Mesothelial cell of epicardium (in vitro differentiated cells): ENCODE results near the gene TMEM108. TPM values are rescaled to one million over a fixed set of nuclear protein-coding genes. Genes with fewer than 3 reads are reported as not detected.
A peak's percentile ranks its signal among the peaks of the same experiment; 100 is the strongest.

Experiments used
- DNase-seq, 2 experiments: peaks; one replicate each; pipeline ENCODE4 v3.0.0; 2021; ENCODE audit warnings: low spot score in 2 of 2; ENCODE audit not compliant: unreplicated experiment in 2 of 2
- H3K27ac Mint-ChIP-seq: 2 replicates; pipeline ENCODE4 v1.8.0; 2021; ENCODE audit warnings: mixed read lengths
- H3K27me3 Mint-ChIP-seq: 2 replicates; pipeline ENCODE4 v1.8.0; 2021; ENCODE audit warnings: low read depth, mixed read lengths
- H3K36me3 Mint-ChIP-seq: 2 replicates; pipeline ENCODE4 v1.8.0; 2021; ENCODE audit warnings: mixed read lengths
- H3K4me1 Mint-ChIP-seq: 2 replicates; pipeline ENCODE4 v1.8.0; 2021; ENCODE audit warnings: mixed read lengths
- H3K4me3 Mint-ChIP-seq: 2 replicates; pipeline ENCODE4 v1.8.0; 2021; ENCODE audit warnings: mild to moderate bottlenecking, moderate library complexity, mixed read lengths
- H3K9me3 Mint-ChIP-seq: 2 replicates; pipeline ENCODE4 v1.8.0; 2021; ENCODE audit warnings: mixed read lengths
- CTCF ChIP-seq: fragments of 200-600 bp; sonication (generic); IDR thresholded peaks from one replicate; pipeline ENCODE4 v1.5.0; 2021; ENCODE audit warnings: antibody characterized with exemption; ENCODE audit not compliant: unreplicated experiment
- total RNA-seq: library from RNA; stranded (reverse); gene quantifications from 3 replicates; pipeline ENCODE4 v1.2.1, GENCODE V29; 2021

Gene TMEM108
- total RNA-seq, 1 donor from 2014 or later: 17.3 TPM

GRCh38 chr3:133092681-133093080 lies 54.5 kb downstream of the TMEM108 start:
- Mint-ChIP-seq H3K9me3 (no peaks in the 10 kb centered on the region), H3K36me3 (no peaks in the 10 kb centered on the region), H3K27me3 (no peaks in the 10 kb centered on the region), H3K4me3 (no peak overlapping the region), H3K27ac (no peak overlapping the region), H3K4me1 (peaks cover 16% of the 10 kb centered on the region)
- no peak for DNase-seq
- TF ChIP-seq CTCF: no peak

DNA sequence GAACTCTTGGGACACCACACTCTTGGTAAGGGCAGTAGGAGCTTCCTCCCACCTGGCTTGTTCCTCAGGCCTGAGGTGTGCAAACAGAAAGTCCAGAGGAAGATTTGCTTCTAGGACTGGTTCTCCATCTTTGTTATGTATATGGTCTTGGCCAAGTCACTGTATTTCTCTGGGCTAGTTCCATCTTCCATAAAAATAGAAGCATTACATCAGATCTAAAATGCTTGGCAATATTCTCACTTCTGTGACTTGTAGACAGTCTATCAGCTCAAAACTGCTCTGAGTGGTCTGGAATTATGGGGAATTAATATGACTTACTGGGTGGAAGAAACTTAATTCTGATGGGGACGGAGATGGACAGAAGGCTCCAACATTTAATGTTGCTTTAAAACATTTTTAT lies 55.2 kb downstream of the TMEM108 start:
- peaks cover 16% of the 10 kb centered on the region for H3K4me1 Mint-ChIP-seq
- no peaks in the 10 kb centered on the region for H3K36me3 Mint-ChIP-seq
- no peak for TF ChIP-seq CTCF
- H3K27me3 Mint-ChIP-seq: no peaks in the 10 kb centered on the region
- no peaks in the 10 kb centered on the region for H3K9me3 Mint-ChIP-seq
- no peak overlapping the region for H3K27ac Mint-ChIP-seq
- DNase-seq: no peak
- no peak overlapping the region for H3K4me3 Mint-ChIP-seq

GRCh38 chr3:133096900-133097613 lies 58.9 kb downstream of the TMEM108 start:
- peaks cover 10% of the 10 kb centered on the region for H3K4me1 Mint-ChIP-seq
- H3K36me3 Mint-ChIP-seq: no peaks in the 10 kb centered on the region
- no peak for TF ChIP-seq CTCF
- no peaks in the 10 kb centered on the region for H3K27me3 Mint-ChIP-seq
- no peak for DNase-seq
- peak overlapping the region; percentile 71 for H3K27ac Mint-ChIP-seq
- H3K9me3 Mint-ChIP-seq: peaks cover 4% of the 10 kb centered on the region
- H3K4me3 Mint-ChIP-seq: no peak overlapping the region

DNA sequence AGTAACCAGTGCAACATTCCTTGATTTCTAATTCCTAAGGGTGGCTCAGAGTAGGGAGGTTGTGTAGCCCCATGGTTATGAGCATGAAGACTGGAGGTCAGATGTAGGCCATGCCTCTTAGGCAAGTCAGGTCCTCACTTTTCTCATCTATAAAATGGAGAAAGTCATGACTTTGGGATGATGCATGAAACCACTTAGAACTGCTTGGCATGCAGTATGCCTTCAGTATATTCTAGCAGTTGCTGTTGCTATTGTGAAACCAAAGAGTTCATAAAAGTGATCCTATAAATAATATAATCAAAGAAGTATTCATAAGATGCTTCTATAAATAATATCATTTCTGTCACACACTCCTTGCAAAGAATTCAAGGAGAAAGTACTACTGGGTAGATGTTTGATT lies 65.5 kb downstream of the TMEM108 start:
- H3K27me3 Mint-ChIP-seq: no peaks in the 10 kb centered on the region
- no peak for TF ChIP-seq CTCF
- no peak for DNase-seq

DNA sequence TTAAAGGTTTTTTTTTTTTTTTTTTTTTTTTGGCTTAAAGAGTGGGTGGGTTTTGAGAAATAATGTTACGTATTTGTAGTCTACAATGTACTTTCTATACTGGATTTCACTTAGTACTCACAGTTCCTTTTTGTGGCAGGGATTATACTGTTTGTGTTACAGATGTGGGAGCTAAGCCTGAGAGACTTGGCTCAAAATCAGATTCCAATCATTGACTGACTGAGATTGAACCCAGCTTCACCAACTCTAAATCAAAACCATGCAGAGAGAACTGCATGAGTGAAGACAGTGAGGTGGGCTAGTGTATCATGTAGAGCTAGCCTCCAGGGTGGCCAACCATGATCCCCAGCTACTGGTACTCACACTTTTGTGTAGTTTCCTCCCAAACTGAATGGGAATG lies 68.0 kb downstream of the TMEM108 start:
- Mint-ChIP-seq H3K27ac (no peak overlapping the region), H3K27me3 (no peaks in the 10 kb centered on the region), H3K36me3 (no peaks in the 10 kb centered on the region), H3K9me3 (no peaks in the 10 kb centered on the region), H3K4me1 (peaks cover 15% of the 10 kb centered on the region), H3K4me3 (no peak overlapping the region)
- TF ChIP-seq CTCF: no peak
- no peak for DNase-seq

More for the DNA sequence above, 65.5 kb downstream of the TMEM108 start:
- Mint-ChIP-seq H3K4me1 (peaks cover 3% of the 10 kb centered on the region), H3K27ac (no peak overlapping the region), H3K9me3 (peaks cover 4% of the 10 kb centered on the region), H3K36me3 (no peaks in the 10 kb centered on the region), H3K4me3 (no peak overlapping the region)
